Adrenal gland (tissue), 5 donors: Measurements from ENCODE around the gene EIPR1.

Source experiments
- POLR2A ChIP-seq, 2 donors: fragments of 450-650 bp; IDR thresholded peaks; one replicate each; pipeline ENCODE4 v1.6.1; 2017; ENCODE audit warnings: antibody characterized with exemption in 2 of 2, mild to moderate bottlenecking in 2 of 2, moderate library complexity in 1 of 2
- TF ChIP-seq, protein P1 (sequence below), 6 experiments: fragments of 450-650 bp in 4 of 6; fragments of 200-600 bp in 2 of 6; sonication (generic) in 1 of 6; IDR thresholded peaks; 1 replicate in 5 of 6; 2 replicates in 1 of 6; pipeline versions ENCODE4 v1.5.1 to v1.8.0; 2016 to 2021; ENCODE audit warnings: antibody characterized with exemption in 6 of 6, mild to moderate bottlenecking in 2 of 6, moderate library complexity in 1 of 6
- donor health status: DM: no; HTN: no; CAD: no.

DNA sequence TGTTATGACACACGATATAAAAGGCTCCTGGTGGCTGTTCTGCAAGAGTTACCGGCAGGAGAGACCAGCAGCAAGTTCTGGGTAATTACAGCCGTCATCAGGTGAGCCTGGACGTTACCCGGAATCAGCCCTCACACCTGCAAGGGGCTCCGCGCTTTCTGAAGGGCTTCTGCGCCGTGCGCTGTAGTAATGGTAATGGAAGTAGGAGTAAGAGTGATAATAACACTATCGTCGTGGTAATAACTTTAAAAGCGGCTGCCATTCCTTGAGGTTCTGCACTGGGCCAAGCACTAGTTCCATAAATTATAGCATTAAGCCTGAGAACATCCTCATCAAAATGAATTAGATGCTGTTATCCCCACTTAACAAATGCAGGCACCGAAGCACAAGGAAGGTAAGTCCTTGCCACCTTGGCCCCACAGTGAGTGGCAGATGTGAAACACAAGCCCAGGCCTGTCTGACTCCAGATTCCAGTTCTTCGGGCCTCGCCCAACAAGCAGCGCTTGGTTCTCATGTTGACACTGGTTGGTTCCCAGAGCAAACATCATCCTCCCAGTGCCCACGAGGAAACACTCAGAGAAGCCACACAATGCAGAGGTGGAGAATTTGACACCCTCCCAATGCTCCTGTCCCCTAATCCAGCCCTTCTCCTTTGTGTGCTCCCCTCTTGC, 205.2 kb downstream of the EIPR1 start:
- TF ChIP-seq, protein P1, sequence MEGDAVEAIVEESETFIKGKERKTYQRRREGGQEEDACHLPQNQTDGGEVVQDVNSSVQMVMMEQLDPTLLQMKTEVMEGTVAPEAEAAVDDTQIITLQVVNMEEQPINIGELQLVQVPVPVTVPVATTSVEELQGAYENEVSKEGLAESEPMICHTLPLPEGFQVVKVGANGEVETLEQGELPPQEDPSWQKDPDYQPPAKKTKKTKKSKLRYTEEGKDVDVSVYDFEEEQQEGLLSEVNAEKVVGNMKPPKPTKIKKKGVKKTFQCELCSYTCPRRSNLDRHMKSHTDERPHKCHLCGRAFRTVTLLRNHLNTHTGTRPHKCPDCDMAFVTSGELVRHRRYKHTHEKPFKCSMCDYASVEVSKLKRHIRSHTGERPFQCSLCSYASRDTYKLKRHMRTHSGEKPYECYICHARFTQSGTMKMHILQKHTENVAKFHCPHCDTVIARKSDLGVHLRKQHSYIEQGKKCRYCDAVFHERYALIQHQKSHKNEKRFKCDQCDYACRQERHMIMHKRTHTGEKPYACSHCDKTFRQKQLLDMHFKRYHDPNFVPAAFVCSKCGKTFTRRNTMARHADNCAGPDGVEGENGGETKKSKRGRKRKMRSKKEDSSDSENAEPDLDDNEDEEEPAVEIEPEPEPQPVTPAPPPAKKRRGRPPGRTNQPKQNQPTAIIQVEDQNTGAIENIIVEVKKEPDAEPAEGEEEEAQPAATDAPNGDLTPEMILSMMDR (IDR thresholded peaks at IDR 0.05), result no peak
- TF ChIP-seq POLR2A (IDR thresholded peaks at IDR 0.05), result no peak
